SH-SY5Y (cell line): ENCODE data around the gene SDR39U1.

ENCODE experiments used
- GATA2 ChIP-seq: IDR thresholded peaks from 2 replicates; pipeline ENCODE4 v1.6.1; 2011; ENCODE audit warnings: mild to moderate bottlenecking, low read depth, low read length
- GATA3 ChIP-seq: IDR thresholded peaks from 2 replicates; pipeline ENCODE4 v1.6.1; 2011; ENCODE audit warnings: low read depth, mild to moderate bottlenecking, low read length, moderate library complexity

Gene SDR39U1

DNA sequence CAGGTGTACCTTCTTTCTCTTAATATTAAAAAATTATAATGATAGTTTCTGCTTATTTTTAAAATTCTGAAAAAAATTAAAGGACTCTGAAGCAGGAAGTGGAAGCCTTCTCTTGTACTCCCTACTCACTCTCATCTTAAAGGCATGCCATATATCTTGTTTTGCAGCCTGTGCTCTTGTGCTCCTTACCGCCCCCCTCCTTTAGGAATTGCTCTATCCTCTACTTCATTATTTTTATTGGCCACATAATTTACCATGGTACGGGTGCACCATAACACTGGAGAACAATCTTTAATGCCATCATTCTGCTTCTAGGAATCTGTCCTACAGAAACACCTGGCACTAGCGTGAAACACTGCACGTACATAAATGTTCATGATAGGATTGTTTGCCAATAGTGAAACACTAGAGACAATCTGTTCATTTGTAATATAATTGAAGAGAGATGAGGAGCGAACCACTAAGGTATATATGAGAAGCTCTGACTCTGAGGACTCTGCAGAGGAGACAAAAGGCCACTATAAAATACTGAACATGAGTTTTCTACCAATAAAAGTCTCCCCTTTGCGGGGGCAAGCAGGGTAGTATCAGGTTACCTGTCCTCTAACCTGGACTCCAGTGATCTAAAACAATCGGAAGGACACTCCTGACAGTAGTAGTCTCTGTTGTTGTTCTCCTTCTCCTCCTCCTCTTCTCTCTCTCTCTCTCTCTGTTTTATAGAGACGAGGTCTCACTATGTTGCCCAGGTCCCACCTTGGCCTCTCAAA lies 50.1 kb downstream of the SDR39U1 start:
- TF ChIP-seq GATA3 (no peak), GATA2 (no peak)

DNA sequence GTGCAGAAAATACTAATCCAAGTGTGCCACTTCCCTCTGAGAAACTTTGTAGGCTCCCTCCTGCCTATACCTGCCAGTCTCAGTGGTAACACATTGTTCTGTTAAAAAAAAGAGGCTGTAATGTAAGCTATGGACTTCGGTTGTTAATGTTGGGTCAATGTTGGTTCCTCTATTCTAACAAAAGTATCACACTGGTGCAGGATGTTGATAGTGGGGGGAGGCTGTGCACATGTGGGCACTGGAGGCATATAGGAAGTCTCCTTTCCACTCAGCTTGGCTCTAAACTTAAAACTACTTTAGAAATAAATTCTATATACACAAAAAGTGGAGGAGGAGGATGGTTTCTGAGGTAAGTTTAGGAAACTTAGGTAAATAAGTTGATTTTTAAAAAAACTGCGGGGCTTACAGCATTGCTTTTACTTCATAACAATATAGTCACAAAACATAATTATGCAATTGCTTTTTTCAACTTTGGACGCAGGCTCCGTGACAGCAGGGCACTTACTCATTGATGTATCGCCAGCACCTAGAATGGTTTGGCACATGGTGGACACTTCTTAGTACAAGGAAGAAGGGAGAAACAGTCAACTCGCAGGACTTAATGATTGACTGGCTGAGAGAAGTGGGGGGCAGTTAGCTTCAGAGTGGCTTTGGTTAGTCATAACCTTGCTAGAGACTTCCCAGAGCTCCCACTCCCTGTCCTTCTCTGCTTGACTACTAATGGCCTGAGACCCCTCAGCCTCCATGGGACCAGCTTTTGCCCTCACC lies 51.7 kb downstream of the SDR39U1 start:
- TF ChIP-seq GATA3 (no peak), GATA2 (no peak)
